HG03045 (cell line): ENCODE data around the gene UMODL1.

ENCODE experiments used
- ATAC-seq: cut with Tn5 transposase; IDR thresholded peaks from one replicate; pipeline ENCODE4 v1.9.1; 2021; ENCODE audit warnings: mild to moderate bottlenecking, moderate library complexity; ENCODE audit not compliant: unreplicated experiment

Gene UMODL1

DNA sequence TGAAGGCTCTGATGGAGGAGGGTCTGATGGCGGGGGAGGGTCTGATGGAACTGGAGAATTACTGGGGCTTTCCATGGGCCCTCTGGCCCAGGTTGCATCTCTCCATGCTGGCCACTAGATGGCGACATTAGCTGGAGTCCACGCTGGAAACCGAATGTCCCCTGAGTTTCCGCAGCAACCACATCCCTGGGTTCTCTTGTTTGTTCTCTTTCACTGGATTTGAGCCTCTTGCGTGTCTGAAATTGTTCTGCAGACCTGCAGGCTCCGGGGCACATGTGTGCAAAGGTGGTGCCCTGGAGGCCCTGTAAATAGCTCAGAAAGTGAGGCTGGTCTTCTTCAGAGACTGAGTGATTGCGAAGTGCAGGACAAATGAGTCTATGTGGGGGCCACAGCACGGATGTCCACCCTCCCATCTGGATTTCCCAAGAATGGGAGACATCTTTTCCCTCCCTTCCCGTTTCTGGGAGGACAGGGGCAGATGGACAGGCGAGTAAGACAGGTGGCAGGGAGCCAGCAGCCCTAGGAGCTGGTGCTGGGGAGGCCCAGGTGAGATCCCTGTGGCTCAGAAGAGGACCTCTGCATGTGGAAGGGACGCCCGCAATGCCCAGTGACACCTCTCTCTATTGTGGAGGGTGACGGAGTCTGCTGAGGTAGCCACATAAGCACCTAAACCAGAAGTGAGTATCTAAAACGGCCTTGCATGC is 74.6 kb downstream of the UMODL1 start:
- no peak for ATAC-seq

DNA sequence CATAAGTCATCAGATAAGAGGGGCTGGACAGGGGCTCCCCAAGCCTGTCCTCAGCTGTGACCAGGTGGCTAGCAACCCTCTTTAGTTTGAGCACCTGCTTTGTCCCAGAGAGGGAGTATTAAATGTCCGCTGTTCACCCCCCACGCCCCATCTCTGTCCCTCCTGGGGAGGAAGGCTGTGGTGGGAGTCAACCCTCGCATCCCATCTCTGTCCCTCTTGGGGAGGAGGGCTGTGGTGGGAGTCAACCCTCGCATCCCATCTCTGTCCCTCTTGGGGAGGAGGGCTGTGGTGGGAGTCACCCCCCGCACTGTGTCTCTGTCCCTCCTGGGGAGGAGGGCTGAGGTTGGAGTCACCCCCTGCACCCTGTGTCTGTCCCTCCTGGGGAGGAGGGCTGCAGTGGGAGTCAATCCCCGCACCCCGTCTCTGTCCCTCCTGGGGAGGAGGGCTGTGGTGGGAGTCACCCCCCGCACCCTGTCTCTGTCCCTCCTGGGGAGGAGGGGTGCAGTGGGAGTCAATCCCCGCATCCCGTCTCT is 75.2 kb downstream of the UMODL1 start:
- no peak for ATAC-seq

DNA sequence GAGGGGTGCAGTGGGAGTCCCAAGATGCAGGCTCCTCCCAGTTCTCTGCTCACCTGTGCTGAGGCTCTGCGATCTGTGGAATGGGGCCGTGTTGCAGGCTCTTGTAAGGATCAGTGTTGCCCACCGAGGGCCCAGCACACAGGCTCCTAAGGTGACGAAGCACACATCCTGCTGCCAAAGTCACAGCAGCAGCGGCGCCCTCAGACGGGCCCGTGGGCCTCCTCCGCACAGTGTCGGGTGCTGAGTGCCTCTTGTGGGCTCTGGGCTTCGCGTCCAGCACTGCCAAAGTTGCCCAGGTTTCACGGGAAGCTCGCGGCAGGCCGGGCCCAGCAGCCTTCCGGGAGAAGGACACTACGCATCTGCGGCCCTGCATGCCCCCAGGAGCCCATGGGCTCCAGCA is 75.7 kb downstream of the UMODL1 start:
- no peak for ATAC-seq

DNA sequence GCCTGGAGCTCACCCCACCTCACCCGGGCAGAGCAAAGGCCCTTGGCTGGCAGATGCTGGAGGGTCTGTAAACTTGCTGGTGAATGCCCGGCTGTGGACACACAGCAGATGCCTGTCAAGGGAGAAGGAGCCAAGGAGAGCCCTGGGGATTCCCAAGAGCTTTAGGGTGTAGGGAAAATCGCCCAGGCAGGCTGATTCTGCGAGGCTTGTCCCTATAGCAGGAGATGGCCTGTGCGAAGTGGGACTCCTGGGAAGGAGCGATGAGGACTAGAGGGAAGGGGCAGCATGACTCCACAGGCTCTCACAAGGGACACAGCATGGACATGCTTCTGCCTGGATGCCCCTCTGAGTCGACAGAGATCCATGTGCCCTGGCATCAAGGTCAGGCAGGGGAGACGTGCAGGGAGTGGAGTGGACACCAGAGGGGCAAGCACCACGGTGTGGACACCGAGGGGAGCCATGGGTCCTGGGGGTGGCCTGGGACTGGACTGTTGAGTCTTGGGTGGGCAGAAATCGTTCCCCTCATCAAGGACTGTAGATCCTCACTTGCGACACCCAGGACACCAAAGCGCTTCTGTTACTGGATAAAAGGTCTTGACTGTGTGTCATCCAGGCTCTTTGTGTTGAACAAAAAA is 76.4 kb downstream of the UMODL1 start:
- ATAC-seq = no peak

DNA sequence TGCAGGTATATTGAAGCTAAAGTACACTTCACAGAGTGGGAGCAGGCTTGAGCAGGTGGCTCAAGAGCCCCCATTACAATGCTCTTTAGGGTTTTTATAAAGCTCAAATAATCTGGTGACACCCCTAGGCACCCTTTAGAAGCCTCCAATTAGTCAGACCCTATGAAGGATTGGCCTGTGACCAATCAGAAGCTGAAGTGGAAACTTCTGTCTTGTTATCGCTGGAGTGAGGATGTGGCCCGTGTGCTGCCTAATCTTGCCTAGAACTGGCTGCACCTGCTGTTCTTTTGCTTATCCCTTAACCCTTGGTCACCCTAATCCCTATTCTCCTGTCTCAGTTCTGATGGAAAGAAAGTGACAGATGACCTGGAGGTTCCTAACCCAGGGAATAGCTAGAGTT is 77.0 kb downstream of the UMODL1 start:
- ATAC-seq = no peak

DNA sequence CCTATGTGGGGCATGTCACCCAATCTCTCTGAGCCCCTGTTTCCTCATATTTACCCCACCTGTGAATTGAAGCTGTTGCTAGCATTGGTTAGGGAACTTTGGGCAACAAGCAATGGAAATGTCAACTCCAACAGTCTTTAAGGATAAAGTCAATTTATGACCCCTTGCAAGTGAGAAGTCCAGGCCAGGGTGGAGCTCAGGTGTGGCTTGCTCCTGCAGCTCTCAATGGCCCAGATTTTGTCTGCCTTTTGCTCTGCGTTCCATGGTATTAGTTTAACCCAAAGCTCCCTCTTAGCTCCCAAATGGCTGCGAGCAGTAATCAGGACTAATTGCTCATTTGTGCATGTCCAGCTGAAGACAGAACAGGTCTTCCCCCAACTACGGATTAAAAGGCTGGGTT is 77.5 kb downstream of the UMODL1 start:
- no peak for ATAC-seq

DNA sequence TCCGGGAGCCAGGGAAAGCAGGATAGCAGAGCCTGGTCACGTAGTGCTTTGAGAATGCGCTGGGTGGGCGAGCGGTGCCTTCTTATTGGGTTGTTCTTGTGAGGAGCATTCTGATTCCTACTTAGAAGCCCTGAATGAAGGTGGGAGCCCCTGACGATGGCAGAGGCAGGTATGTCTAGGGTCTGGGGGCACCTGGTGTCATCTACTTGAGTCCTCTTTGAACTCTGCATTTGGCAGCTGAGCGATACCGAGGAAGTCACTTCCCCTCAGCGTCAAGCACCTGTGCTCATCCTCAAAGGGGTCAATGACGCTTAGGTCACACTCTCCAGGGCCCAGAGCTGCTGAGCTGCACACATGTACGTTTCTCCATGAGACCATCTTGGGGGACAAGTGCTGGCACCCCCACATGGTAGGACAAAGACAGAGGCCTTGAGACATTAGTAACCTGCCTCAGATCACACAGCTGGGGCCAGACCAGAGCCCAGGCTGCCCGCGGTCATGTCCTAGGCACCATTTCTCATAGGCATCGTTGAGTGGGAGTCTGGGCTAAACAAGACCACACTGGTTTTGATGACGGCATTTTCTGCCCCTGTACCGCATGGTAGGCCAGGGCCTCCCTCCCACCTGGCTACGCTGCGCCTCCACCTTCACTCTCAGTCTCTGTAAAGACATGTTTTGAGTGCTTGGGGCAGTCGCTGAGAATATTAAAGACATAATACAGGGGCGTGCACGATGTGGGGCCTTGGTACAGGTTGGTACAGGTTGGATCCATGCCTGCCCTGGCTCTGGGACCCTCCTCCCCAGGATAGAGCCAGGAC is 78.7 kb downstream of the UMODL1 start:
- ATAC-seq = no peak

DNA sequence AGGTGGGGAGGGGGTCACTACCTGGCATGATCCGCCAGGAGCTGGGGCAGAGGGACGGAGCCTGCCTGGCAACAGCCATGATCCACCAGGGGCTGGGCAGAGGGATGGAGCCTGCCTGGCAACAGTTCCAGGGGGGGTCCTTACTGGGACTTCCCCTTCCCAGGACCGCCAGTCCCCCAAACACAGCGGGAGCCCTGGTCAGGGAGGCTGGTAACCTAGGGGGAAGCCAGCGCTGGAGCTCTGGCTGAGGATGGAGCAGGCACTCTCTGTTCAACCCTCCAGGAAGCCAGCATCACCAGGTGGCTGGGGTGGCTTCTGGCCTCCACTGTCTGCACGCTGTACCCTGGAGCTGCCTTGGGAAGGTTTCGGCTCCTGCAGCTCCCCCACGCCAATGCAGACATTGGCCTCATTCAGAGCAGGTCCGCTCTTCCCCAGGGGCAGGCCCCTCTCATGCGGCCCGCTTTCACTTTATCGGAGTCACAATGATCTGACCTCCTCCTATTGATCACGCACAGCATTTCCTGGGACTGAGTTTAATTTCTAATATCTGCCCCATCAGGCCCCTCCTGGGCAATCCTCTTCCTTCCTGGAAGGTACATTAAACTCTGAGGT is 79.5 kb downstream of the UMODL1 start:
- no peak for ATAC-seq

DNA sequence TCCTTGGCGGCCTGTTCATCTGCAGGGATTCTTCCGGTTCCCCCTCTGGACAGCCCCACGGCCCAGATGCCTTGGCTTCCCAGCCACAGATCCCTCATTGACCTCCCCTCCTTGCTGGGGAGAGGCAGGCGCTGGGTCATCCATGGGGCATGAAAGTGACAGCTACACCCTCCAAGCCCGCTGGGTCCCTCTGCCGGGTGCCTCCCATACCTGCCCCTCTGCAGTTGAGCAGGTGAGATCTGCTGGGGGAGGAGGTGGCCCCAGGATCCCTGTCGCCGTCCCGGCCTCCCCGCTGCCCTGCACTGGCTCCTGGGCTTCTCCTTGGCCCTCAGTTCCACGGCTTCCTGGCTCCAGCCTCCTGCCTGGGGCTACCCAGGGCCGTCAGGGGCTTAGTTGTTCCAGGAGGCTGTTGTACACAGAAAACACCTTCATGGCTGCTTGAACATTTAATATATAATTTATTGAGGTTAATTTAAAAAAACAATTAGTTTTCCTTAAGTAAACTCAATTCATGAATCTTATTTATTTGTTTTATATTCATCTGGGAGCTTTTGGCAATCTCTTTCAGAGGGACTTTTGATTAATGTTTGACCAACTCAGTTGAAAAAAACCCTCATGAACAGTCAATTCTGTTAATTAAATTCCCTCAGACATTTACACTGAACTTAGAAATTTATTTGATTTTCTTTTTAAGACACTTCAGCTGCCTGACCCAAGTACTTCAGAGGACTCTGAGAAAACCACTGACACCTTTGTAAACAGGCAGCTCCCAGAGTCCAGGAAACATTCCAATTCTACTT is 80.2 kb downstream of the UMODL1 start:
- ATAC-seq = no peak

DNA sequence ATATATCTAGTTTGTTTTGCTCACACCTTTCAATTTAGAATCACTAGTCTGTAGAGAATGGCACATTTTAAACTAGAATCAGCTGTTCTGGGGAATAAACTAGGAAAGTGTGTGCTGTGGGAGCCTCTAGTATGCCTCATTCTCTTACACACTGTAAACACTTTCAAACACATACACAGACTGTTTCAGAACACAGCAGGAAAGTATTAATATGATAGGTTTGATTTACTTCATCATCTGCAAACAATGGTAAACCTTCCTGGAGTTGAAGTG is 80.8 kb downstream of the UMODL1 start:
- no peak for ATAC-seq

DNA sequence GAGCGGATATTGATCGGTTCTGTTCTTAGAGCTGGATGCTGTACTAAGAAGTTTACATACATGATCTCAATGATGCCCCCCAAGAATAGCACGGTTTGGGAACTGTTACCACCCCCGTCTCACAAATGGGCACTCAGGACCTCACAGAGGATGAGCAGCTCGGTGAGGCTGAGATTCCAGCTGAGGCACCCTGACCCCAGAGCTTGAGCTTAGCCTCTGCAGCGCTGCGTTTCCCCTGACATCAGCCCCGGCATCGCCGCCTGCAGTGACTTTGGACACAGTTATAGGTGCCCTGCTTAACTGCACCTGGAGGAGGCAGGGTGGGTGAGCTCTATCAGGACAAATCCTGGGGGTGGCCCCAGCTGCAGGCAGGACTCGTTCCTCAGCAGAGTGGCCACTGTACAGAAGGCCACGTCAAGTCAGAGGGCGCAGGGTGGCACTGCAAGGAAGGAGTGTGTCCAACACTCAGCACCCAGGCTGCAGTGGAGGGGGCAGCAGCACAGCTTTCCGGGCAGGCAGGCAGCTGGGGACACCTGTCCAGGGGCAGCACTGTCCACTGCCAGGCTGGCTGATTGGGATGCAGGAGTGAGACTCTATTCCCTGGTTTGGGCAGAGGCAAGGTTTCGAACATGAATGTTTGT is 82.0 kb downstream of the UMODL1 start:
- no peak for ATAC-seq

DNA sequence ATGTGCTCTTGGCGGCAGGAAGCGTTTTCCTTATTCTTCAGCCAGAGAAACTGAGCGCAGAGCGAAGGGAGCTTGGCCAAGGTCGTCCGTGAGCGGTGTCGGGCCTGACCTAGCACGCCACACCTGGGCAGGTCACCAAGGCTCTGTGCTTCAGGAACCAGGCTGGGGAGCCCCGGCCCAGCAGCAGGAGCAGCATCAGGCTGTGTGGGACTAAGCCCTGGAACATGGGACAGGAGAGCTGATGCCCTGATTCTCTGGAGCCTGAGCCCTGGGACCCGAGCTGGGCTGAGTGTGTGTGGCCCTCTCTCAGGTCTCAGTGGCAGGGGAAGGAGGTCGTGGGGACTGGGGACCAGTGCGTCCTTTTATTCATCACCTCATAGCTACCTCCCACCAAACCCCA is 82.6 kb downstream of the UMODL1 start:
- ATAC-seq = no peak

DNA sequence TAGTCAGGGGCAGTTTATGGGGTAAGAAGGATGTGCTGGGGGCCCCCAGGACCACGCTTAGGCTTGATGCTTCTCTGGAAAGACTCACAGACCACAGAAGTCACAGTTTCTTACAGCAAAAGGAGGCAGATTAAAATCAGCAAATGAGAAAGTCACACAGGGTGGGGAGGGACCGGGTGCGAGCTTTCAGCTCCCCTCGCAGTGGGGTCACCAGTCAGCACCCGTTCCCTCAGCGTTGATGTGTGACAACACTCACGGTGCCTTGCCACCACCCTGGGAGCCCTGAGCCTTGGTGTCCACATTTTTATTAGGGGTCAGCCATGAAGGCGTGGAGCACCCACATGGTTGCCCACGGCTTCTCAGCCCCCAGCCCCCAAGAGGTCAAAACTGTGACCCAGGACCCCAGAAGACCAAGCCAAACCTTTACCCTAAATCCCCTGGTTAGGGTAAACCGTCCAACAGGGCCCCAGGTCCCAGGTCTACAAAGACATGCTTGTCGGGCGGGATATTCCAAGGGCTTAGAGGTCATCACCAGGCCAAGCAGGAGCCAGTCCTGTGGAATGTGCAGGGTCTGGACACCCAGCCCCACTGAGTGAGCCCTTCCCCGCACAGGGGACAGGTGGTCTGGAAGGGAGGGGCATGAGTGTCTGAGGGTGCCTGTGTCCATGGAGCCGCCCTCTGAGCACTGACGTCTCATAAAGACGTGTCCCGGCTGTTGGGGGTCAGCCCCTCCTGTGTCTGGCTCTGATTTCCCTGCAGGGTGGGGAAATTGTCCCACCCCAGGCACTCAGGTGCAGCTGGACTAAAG is 83.3 kb downstream of the UMODL1 start:
- ATAC-seq = no peak

DNA sequence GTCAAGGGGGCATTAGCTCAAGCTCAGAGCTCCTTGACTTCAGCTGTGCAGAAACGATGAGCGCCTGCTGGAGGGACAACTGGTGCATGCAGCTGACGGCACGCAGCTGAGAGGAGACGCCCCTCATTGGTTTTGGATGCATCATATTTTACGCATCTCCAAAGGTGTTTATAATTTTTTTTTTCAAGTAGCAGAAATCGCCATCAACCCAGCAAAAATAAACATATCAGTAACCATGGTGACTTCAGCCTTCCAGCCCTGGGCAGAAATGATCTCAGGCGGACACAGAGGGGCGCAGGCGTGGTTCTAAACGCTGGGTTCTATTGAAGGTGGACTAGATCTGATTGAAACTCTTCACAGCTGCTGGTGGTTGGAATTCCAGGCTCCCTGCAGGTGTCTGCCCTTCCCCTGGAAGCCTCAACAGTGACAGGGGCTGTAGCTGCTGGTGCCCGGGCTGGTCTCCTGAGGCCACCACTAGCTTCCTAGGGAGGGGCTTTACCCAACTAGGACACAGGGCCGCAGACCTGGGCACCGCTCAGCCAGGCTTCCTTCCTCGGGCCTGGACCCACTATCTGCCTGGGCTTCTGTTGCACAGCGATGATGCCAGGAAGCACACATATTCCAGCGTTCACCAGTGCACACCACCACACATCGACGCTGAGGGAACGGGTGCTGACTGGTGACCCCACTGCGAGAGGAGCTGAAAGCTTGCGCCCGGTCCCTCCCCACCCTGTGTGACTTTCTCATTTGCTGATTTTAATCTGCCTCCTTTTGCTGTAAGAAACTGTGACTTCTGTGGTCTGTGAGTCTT is 84.1 kb downstream of the UMODL1 start:
- no peak for ATAC-seq

DNA sequence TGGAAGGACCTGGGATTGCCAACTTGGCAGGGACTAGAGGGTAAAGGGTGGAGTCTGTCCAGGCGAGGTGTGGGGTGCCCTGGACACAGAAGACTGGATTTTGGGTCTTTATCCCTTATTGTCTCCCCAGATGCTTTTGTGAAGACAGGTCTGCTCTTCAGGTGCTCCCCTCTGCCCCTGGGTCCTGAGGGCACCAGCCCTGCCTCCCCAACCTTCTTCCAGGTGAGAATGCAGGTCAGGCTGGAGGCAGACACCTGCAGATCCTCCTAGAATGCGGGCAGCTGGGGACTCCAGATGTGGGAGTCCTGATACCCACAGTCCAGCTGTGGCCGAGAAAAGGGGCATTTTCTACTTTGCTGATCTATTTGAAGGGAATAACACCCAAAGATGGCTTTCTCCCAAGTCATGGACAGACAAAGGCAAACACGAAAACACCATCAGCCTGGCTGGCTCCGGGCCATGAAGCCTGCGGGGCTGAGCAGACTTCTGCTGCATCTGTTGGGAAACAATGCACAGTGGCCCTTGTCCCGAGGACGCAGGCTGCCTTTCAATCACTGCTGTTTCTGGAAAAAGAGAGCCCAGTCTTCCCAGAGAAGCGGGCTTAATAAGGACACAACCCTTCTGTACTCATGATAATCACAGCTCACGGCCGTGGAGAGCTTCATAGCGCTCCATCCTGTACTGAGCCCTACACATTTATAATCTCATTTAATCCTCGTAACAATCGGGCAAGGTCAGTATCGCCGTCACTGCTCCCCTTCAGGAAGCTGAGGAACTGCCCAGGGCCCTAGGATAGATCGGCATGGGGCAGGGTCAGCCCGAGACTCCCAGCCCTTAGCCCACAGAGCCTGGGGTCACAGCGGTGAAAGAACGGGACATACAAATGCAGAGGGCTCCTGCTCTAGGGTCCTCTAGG is 85.8 kb downstream of the UMODL1 start:
- no peak for ATAC-seq

DNA sequence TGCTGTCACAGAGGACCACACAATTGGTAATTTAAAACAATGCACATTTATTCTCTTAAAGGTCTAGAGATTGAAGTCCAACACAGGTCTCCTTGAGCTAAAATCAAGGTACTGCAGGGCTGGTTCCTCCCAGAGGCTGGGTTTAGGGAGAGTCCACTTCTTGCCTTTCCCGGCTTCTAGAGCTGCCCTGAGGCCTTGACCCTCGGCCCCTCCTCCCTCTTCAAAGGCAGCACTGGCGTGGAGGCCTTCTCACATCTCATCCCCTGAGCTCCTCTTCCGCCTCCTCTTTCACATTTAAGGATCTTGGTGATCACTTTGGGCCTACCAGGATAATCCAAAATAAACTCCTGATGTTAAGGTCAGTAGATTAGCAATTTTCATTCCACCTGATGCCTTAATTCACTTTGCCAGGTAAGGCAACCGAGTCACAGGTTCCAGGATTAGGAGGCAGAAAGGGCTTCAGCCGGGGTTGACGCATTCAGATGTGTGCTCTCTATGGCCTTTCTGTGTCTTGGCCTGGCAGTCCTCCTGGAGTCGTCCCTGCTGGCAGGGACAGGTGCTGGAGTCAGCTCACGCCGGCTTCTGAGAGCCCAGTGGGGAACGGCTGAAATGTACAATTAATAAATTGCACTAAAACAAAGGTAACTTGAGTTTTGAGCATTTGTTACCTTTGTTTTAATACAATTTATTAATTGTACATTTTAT is 86.6 kb downstream of the UMODL1 start:
- ATAC-seq = no peak

DNA sequence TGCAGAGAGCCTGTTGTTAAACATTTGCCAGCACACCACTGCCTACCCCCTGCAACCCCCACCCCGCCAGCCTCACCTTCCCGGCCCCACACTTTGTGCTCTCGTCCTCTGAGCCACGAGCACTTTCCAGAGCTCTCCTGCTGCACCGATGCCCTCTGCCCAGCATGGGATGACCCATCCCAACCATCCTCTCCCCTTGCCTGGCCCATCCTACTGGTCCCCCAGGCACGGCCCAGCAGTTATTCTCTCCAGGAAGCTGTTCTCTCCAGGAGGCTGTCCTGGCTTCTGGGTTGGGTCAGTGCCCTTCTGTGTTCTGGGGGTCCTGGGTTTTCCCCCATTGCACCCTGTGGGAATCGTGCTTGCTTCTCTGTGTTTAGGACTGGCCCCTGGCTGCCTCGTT is 87.7 kb downstream of the UMODL1 start:
- no peak for ATAC-seq
